GM10847 (cell line): ENCODE data around the gene AP2A2.
A peak's percentile ranks its signal among the peaks of the same experiment; 100 is the strongest.

Source experiments
- POLR2A ChIP-seq: IDR thresholded peaks from 2 replicates; pipeline ENCODE4 v1.6.1; 2011; ENCODE audit not compliant: insufficient read length; ENCODE audit errors: extremely low read depth

The AP2A2 gene

DNA sequence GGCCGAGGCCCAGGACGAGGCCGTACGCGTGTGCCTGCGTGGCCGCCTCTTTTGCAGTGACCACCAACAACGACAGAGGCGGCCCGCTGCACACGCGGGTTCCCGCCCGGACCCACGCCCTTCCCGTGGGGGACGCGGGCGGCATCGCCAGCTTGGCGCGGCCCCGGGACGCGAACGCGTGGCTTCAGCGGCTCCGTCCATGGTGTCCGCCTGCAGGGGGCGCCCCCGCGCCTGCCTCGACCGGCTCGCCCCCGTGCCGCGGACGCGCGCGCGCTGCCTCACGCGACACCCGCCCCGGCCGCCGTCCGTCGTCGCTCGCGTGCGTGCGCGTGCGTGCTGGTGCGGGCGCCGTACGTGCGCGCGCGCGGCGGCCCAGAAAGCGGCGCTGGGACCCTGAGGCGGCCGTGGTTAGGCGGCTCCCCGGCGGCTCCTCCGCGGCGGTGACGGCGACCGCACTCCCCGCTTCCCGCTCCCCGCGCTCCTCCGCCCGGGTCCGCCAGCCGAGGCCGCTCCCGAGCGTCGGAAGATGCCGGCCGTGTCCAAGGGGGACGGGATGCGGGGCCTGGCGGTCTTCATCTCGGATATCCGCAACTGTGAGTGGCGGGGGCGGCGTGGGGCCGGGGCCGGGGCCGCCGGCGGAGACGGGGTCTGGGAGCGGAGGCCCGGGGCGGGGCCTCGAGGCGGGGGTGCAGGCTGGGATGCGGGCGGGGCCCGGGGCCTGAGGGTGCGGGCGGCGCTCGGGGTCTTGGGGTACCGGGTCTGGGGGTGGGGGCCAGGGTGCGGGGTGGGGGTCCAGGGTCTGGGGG, at the start of gene AP2A2:
AP2A2 (plus strand) TSS at position 375 of the 806 bp plus-strand sequence; CDS start at position 527, 152 bp downstream.
- TF ChIP-seq POLR2A = peak; percentile 76

- no peak for TF ChIP-seq POLR2A
These were observed 49.1 kb upstream of the AP2A2 start for GRCh38 chr11:876545-876944.

DNA sequence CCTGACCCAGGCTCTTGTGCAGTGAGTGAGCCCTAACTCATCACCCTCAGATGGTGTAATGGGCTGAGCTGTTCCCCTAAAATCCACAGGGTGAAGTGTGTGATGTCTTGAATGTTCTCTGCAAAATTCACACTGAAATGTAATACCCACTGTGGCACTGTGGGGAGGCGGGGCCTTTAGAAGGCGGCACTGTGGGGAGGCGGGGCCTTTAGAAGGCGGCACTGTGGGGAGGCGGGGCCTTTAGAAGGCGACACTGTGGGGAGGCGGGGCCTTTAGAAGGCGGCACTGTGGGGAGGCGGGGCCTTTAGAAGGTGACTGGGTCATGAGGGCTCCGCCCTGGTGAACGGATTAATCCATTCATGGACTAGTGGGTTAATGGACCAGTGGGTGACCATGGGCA, 48.1 kb upstream of the AP2A2 start:
- no peak for TF ChIP-seq POLR2A

GRCh38 chr11:880447-880846, 45.2 kb upstream of the AP2A2 start:
- TF ChIP-seq POLR2A = no peak

DNA sequence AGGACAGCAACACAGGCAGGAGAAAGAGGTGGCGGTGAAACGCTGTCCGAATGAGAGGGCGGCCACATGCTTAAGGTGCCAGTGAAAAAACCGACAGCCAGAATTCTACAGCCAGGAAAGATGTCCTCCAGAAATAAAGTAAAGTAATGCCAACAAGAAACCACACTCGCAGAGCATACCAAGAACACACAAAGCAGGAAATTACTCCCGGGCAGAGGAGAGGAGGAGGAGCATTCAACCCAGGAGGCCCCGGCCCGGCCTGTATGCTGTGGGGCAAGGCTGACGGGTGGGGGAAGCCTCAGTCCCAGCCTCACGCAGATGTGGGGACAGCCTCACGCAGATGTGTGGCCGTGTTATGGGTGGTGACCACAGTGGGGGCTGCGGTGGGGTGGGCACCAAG, 43.1 kb upstream of the AP2A2 start:
- TF ChIP-seq POLR2A = no peak

- TF ChIP-seq POLR2A = no peak
These were observed 42.1 kb upstream of the AP2A2 start for GRCh38 chr11:883527-883926.

- TF ChIP-seq POLR2A = no peak
These were observed 41.0 kb upstream of the AP2A2 start for GRCh38 chr11:884578-885070.

- no peak for TF ChIP-seq POLR2A
These were observed 39.1 kb upstream of the AP2A2 start for GRCh38 chr11:886568-886967.

DNA sequence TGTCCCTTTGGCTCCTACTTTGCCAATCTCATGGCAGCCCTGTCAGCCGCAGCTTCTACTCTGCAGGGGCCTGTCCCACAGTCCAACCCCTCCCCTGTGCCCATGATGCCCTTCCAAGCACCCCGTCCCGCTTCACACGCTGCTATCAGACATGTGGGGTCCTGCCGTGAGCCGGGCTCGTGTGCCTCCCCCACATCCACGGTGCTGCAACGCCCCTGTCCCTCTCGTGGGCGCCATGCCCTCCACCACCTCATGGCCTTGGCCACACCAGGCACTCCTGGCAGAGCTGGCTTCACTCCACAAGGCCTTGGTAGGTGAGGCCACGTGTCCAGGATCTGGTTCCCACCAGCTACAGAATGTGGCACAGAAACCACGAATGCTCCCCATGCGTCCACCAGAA, 38.1 kb upstream of the AP2A2 start:
- TF ChIP-seq POLR2A = no peak

- no peak for TF ChIP-seq POLR2A
These were observed 37.1 kb upstream of the AP2A2 start for GRCh38 chr11:888310-889212.

- TF ChIP-seq POLR2A = no peak
These were observed 36.4 kb upstream of the AP2A2 start for GRCh38 chr11:889257-889656.

- TF ChIP-seq POLR2A = no peak
These were observed 35.8 kb upstream of the AP2A2 start for GRCh38 chr11:889687-890475.

DNA sequence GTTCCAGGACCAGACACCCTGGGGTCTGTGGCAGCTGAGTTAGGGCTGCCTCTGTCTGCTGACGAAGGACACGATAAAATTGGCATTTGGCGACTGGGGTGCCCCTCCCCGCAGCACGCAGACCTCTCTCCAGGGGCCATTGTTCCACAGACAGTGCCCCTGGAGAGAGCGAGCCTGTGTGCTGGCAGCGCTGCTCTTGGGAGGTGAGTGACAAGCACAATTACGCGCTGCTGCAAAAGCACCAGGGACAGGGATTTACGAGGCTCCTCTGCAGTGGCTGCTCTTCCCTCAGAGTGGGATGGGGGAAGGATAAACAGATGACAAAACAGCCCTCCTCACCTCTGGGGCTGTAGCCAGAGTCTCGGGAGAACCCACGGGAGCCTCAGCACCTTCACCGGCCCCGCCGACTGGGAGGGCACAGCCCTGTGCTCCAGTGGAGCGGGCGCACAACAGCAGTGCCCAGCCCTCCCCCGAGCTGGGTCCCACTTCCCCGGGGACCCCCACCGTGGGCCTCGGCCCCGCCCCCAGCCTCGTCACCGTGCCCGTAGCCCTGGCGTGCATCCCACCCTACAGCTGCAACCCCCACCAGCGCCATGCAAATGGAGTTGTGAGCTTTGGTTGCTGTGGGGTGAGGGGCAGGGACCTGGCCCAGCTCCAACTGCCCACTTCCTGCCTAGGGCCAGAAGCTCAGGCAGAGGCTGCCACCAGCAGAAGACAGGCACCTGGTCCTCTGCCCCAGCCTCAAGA, 34.7 kb upstream of the AP2A2 start:
- no peak for TF ChIP-seq POLR2A

- TF ChIP-seq POLR2A = no peak
These were observed 32.5 kb upstream of the AP2A2 start for GRCh38 chr11:893008-893654.

GRCh38 chr11:894575-895201, 31.0 kb upstream of the AP2A2 start:
- TF ChIP-seq POLR2A = no peak
